ENCODE data around the gene PHF2. TPM values are rescaled to one million over a fixed set of nuclear protein-coding genes. Genes with fewer than 3 reads are reported as not detected.

PHF2 gene
- total RNA-seq, 2 experiments from 2014 or later: 20.6 to 23.7 TPM

DNA sequence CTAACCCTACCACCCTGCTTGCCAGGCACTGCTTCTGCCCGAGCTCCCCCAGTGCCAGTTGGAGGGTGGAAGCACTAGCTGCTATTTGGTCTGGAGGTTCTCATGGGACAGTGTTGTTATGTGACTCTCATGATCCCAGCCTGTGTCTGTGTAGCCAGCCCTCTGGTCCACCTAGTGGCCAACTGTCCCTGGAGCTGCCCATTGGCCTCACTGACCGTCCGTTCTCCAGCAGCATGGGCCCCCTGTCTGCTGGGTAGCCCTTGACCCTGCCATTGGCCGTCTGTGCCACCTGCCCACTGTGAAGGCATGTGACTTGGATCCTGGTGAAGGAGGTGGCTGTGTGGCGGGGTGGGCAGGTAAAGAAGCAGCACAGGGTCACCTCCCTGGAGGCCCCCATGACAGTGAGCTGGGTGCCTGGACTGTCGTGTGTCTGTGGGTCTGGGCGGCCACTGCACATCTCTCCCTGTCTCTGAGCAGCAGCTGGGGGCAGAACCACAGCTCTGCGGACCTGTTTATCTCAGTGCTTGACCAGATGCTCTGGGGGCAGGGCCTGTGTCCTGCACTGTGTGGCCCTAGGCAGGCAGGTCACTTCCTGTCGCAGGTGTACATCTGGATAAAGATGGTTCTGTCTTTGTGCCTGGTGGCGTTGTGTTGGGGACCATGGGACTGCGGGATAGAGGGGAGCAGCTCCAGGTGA, 11.4 kb downstream of the PHF2 start:
- ChIA-PET POLR2A (no interaction called here), CTCF (ENCODE audit: unreplicated experiment) (no interaction called here)
- Histone ChIP-seq H2AFZ (ENCODE audit: low read length) (no peak overlapping the region), H3K9me3 (ENCODE audit: low read length) (0 out of 2 replicates have a peak, but pooled peaks cover 9% of the 10 kb centered on the region), H3K4me2 (ENCODE audit: low read length) (no peak overlapping the region), H3K9me2 (ENCODE audit: insufficient read depth, low read length) (no peaks in the 10 kb centered on the region), H4K20me1 (ENCODE audit: insufficient read depth, low read length) (no peaks in the 10 kb centered on the region; the same call in 1 of the 2 replicates), H3K36me3 (ENCODE audit: insufficient read depth, low read length) (no peaks in the 10 kb centered on the region; the same call in 1 of the 2 replicates), H3K79me2 (ENCODE audit: insufficient read depth, low read depth, low read length) (no peaks in the 10 kb centered on the region; the same call in 1 of the 2 replicates), H3K4me1 (ENCODE audit: insufficient read depth, low read length, poor library complexity, severe bottlenecking) (no peaks in the 10 kb centered on the region), H3K4me3 (ENCODE audit: low read depth, low read length, poor library complexity, severe bottlenecking) (no peak overlapping the region), H3K27ac (ENCODE audit: low read depth, low read length, poor library complexity, severe bottlenecking) (no peak overlapping the region)
- no TSS peak for BruUV-seq (replicated peaks)
- no peak for DNase-seq (ENCODE audit: low spot score)
- intact Hi-C loops (cut with micrococcal nuclease; ENCODE audit: unreplicated experiment): no loop called here
- TF ChIP-seq EZH2phosphoT487 (IDR thresholded peaks at IDR 0.05; ENCODE audit: borderline replicate concordance, low read depth, low read length) (no peak), CTCF (conservative IDR thresholded peaks at IDR 0.05; ENCODE audit: low read length) (no peak)

- no peaks in the 10 kb centered on the region; the same call in 1 of the 2 replicates for H3K79me2 ChIP-seq (ENCODE audit: insufficient read depth, low read depth, low read length)
- ChIA-PET CTCF (ENCODE audit: unreplicated experiment) (interaction anchor here (0.6 kb wide), 1 partner anchor 12 kb away, joined by 4 read pairs; no protein-coding TSS in a partner anchor), POLR2A (interaction anchor here (0.7 kb wide), 1 partner anchor 150 kb away, joined by 3 read pairs; no protein-coding TSS in a partner anchor)
- no peak overlapping the region for H3K4me2 ChIP-seq (ENCODE audit: low read length)
- no peaks in the 10 kb centered on the region for H3K4me1 ChIP-seq (ENCODE audit: insufficient read depth, low read length, poor library complexity, severe bottlenecking)
- no TSS peak for BruUV-seq (replicated peaks)
- H3K27ac ChIP-seq (ENCODE audit: low read depth, low read length, poor library complexity, severe bottlenecking): no peak overlapping the region
- no peak overlapping the region for H2AFZ ChIP-seq (ENCODE audit: low read length)
- TF ChIP-seq CTCF (conservative IDR thresholded peaks at IDR 0.05; ENCODE audit: low read length) (no peak), EZH2phosphoT487 (IDR thresholded peaks at IDR 0.05; ENCODE audit: borderline replicate concordance, low read depth, low read length) (no peak)
- no peak overlapping the region for H3K4me3 ChIP-seq (ENCODE audit: low read depth, low read length, poor library complexity, severe bottlenecking)
- no peaks in the 10 kb centered on the region; the same call in 1 of the 2 replicates for H4K20me1 ChIP-seq (ENCODE audit: insufficient read depth, low read length)
- no peaks in the 10 kb centered on the region for H3K36me3 ChIP-seq (ENCODE audit: insufficient read depth, low read length)
- no peak for DNase-seq (ENCODE audit: low spot score)
- intact Hi-C loops (cut with micrococcal nuclease; ENCODE audit: unreplicated experiment): no loop called here
- no peaks in the 10 kb centered on the region for H3K9me2 ChIP-seq (ENCODE audit: insufficient read depth, low read length)
- H3K9me3 ChIP-seq (ENCODE audit: low read length): 0 out of 2 replicates have a peak, but pooled peaks cover 9% of the 10 kb centered on the region
Measured at GRCh38 chr9:93588641-93589609, 12.5 kb downstream of the PHF2 start.
